ENCODE results near the gene SCARF2.

The SCARF2 gene

GRCh38 chr22:20439928-20440575, 2.4 kb upstream of the SCARF2 start:
- no peak for DNase-seq (ENCODE audit: low spot score)

DNA sequence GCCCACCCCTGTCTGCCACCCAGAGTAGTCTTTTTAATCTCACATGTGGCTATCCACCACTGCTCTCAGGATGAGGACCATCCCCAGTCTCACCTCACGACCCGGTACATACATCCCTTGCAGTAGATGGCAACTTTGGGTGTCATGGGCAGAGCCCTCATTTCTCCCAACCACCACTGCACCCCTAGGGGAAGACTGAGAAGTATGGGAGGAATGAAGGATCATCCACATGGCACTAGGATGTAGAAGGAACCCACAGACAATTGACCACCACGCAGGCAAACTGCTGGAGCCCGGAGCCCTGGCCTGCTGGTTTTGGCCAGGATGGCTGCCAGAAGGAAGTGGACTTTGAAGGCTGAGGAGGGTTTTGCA, 1.9 kb upstream of the SCARF2 start:
- DNase-seq (ENCODE audit: low spot score) = no peak

DNA sequence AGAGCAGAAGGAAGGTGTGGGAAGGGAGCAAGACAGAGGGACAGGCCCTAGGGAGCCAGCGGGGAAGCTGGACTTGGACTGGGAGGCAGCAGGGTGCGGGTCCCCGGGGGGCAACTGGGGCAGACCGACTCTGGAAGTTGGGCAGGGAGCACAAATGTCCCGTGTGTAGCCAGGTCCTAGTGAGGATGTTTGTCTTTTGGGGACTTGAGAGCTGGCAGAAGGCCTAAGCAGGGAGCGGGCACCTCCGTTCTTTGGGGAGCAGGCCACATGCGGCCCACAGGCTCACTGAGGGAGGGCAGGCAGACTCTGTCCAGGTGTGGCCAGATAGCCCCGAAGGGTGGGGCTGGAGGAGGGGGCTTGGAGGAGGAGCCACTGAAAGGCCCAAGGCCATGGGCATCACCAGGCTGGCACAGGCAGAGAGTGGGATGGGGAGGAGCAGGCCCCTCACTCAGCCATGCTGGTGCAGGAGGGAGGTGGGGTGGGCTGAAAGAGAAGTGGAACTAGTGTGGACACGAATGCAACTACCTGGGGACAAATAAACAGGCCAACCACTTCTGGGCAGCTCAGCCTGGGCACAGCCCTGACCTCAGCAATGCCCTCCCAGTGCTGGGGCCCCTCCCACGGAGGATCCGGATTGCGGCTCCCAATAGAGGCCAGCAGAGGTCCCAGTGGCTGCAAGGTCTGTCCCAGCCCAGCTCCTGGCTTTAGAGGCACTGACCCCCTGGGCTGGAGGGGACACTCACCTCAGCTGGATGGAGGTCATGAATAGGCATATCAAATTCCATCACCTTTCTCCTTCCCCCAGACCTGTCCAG, 1.3 kb upstream of the SCARF2 start:
- DNase-seq (ENCODE audit: low spot score) = no peak

- no peak for DNase-seq (ENCODE audit: low spot score)
Measured at GRCh38 chr22:20438427-20438677, 727 bp upstream of the SCARF2 start.

GRCh38 chr22:20436768-20437612, 635 bp downstream of the SCARF2 start:
- DNase-seq (ENCODE audit: low spot score) = no peak

DNA sequence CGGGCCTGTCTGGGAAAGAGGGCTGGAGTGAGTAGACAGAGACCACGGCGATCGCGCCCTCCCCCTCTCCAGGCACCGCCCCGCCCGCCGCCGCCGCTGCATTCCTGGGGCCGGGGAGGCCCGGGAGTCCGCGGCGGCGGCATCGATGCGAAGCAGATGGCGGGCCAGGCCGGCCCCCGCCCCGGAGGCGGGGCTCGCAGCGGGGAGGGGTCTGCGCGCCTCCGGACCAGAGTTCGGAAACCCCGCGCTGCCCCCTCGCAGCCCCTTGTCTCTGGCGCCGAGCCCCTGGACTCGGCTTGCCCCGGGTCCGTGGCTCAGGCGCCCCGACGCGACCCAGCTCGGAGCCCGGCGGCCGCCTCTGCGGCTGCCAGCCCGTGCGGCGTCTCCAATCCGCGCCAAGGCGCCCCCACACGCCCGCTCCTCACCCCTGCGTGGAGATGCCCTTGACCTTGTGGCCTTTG, 1.3 kb downstream of the SCARF2 start:
- DNase-seq (ENCODE audit: low spot score) = no peak

- no peak for DNase-seq (ENCODE audit: low spot score)
Measured at GRCh38 chr22:20435436-20436306, 2.0 kb downstream of the SCARF2 start.

DNA sequence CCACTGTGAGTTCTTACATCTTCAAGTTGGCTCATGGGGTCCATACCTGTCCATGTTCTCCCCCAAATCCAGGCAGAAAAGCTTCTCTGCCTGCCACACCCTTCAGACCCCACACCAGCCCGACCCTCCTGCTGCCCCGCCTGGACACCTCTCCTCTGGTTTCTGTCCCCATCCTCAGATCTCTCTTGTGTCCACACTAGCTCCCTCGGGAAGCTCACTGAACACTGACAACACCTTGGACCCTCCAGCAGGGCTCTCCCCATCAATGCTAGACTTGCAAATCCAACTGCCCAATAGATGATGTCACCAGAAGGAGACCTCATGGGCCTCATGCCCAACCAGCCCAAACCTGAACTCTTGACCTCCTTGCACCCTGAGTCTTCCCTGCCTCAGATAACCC, 2.9 kb downstream of the SCARF2 start:
- DNase-seq (ENCODE audit: low spot score) = no peak

DNA sequence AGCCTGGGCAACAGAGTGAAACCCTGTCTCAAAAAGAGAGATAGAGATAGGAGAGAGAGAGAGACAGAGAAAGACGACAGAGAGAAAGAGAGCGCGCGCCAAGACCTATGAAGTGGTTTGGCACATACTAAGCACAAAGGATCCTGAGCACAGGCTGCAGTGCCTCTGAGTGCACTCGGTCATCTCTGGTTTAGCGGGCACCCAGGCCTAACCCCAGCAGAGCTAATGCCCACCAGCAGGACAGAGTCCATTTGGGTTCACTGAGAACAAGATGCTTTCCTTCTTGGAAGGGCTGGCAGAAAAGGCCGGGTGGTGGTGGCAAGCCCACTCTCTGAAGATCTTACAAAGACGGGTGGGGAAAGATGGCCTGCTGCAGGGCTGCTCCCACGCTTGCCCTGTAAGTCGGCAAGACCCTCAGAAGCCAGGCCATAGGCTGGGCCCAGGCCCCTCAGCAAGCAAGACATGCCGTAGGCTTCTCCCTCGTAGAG, 3.3 kb downstream of the SCARF2 start:
- no peak for DNase-seq (ENCODE audit: low spot score)

- DNase-seq (ENCODE audit: low spot score) = no peak
Measured at GRCh38 chr22:20433686-20434241, 3.9 kb downstream of the SCARF2 start.

DNA sequence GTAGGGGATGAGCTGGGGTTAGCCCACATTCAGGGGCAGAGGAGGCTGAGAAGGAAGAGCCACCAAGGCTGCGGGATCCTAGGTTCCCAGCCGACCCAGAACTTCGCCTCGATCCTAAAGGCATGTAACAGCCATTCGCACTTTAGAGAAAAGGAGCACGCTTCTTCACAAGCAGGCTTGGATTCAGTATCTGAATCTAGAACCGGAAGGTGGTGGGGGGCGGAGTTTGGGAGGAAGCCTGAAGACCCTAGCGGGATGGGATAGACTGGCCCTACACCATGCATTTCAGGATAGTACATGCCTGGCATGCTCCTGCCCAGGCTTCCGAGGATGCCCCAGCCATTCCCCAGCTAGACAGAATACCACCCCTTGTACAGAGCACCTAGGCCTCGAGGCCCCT, 4.4 kb downstream of the SCARF2 start:
- DNase-seq (ENCODE audit: low spot score) = no peak

- no peak for DNase-seq (ENCODE audit: low spot score)
Measured at GRCh38 chr22:20432244-20432686, 5.4 kb downstream of the SCARF2 start.

GRCh38 chr22:20431511-20432192, 6.0 kb downstream of the SCARF2 start:
- no peak for DNase-seq (ENCODE audit: low spot score)

DNA sequence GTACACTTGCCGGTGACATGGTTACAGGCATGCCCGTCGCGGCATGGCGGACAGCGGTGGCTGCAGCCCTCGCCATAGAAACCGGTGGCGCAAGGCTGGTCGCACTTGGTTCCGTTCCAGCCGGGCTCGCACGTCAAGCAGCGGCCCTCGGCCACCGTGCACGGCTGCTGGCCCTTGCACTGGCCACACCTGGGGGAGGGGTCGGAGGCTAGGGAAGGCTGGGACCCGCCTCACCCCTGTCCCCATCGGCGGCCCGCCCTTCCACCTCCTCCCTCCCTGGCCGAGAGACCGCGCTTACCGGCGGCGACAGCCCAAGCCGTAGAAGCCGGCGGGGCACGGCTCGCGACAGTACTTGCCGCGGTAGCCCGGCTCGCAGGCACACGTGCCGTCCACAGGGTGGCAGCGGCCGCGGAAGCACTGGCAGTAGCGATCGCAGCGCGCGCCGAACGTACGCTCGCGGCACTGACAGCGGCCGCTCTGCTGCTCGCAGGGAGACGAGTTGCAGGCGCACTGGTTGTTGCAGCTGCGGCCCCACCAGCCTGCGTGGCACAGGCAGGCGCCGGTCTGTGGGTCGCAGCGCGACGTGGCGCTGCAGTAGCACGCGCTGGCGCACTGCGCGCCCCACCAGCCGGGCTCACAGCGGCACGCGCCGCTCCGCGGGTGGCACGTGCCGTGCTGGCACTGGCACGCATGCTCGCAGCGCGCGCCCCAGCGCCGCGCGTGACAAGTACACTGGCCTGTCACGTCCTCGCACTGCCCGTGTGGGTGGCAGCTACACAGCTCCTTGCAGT, 6.7 kb downstream of the SCARF2 start:
- no peak for DNase-seq (ENCODE audit: low spot score)

GRCh38 chr22:20430101-20430719, 7.4 kb downstream of the SCARF2 start:
- no peak for DNase-seq (ENCODE audit: low spot score)

- no peak for DNase-seq (ENCODE audit: low spot score)
Measured at GRCh38 chr22:20429254-20430100, 8.1 kb downstream of the SCARF2 start.

- no peak for DNase-seq (ENCODE audit: low spot score)
Measured at GRCh38 chr22:20428496-20429253, 8.9 kb downstream of the SCARF2 start.

DNA sequence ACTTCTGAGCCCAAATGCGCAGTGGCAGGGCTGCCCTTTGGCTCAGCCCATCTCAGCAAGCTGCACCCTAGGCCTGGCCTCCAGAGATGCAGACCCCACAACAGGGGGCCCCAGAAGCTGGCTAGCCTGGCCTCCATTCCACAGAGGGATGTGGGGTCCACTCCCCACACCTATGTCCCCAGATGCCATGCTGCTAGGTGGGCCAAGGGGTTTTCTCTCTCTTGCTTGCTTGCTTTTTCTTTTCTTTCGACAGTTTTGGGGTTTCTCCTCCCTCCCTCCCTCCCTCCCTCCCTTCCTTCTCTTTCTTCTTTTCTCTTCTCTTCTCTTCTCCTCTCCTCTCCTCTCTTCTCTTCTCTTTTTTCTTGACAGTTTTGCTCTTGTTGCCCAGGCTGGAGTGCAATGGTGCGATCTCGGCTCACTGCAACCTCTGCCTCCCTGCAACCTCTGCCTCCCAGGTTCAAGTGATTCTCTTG, 9.6 kb downstream of the SCARF2 start:
- DNase-seq (ENCODE audit: low spot score) = no peak

All from COLO829 (cell line).